ENCODE data around the gene MAN2A1.

DNA sequence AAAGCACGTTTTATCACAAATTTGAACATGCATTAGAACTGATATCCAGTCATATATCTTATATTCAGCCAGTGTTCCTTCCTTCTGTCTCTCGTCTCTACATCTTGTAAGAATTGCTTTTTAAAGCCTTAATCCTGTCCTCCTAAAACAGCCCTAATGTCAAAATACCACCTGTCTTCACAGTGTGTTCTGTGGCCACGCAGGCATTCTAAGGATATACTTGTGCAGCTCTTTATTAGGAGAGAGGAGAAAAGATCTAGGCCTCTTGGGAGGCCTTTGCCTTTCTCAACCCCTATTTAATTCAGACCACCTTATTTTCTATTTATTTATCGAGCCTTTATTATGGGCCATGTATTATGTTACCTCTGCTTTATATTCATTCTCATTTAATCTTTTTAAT, 78.3 kb downstream of the MAN2A1 start:
- no peak for TF ChIP-seq CTCF (conservative IDR thresholded peaks at IDR 0.05; ENCODE audit: low read depth, low read length)
- no peak for TF ChIP-seq EZH2phosphoT487 (IDR thresholded peaks at IDR 0.05; ENCODE audit: borderline replicate concordance, low read length)
